OCI-LY1 (cell line): ENCODE measurements around the gene ZYX.

Experiments
- H2AFZ ChIP-seq: fragments of 200-600 bp; sonication (generic), shearing (Covaris generic); 2 replicates; pipeline ENCODE4 v1.6.0; 2014; ENCODE audit warnings: antibody characterized with exemption, mild to moderate bottlenecking, low read length
- H3F3A ChIP-seq: fragments of 200-600 bp; sonication (generic), shearing (Covaris generic); 2 replicates; pipeline ENCODE4 v1.6.0; 2014; ENCODE audit warnings: mild to moderate bottlenecking, antibody characterized with exemption, low read length, moderate library complexity; ENCODE audit not compliant: insufficient read depth
- H3K27ac ChIP-seq: fragments of 200-600 bp; sonication (generic); 2 replicates; pipeline ENCODE4 v1.5.1; 2014; ENCODE audit warnings: low read length, mixed run types, mild to moderate bottlenecking, low read depth; ENCODE audit not compliant: poor library complexity, severe bottlenecking
- H3K27me3 ChIP-seq: fragments of 200-600 bp; sonication (generic); 2 replicates; pipeline ENCODE4 v1.6.0; 2014; ENCODE audit warnings: antibody characterized with exemption, mild to moderate bottlenecking, low read length, moderate library complexity; ENCODE audit not compliant: insufficient read depth
- H3K36me3 ChIP-seq: fragments of 200-600 bp; sonication (generic); 2 replicates; pipeline ENCODE4 v1.6.1; 2014; ENCODE audit warnings: mild to moderate bottlenecking, antibody characterized with exemption, low read length, moderate library complexity, mixed read lengths; ENCODE audit not compliant: insufficient read depth
- H3K4me1 ChIP-seq: fragments of 200-600 bp; sonication (generic); 2 replicates; pipeline ENCODE4 v1.5.1; 2014; ENCODE audit warnings: mild to moderate bottlenecking, low read length, moderate library complexity; ENCODE audit not compliant: insufficient read depth, severe bottlenecking
- H3K4me2 ChIP-seq: fragments of 200-600 bp; sonication (generic), shearing (Covaris generic); 2 replicates; pipeline ENCODE4 v1.6.1; 2014; ENCODE audit warnings: low read length
- H3K4me3 ChIP-seq: fragments of 200-600 bp; sonication (generic); 2 replicates; pipeline ENCODE4 v1.5.1; 2014; ENCODE audit warnings: low read length, low read depth, mild to moderate bottlenecking, mixed read lengths; ENCODE audit not compliant: poor library complexity, severe bottlenecking
- H3K79me2 ChIP-seq: fragments of 200-600 bp; shearing (Covaris generic); 2 replicates; pipeline ENCODE4 v1.6.1; 2016; ENCODE audit warnings: mixed run types, low read length, mixed read lengths; ENCODE audit not compliant: insufficient read depth
- H3K9ac ChIP-seq: fragments of 200-600 bp; sonication (generic), shearing (Covaris generic); 2 replicates; pipeline ENCODE4 v1.6.1; 2014; ENCODE audit warnings: mild to moderate bottlenecking, low read length, mixed read lengths
- H3K9me2 ChIP-seq: fragments of 200-600 bp; sonication (generic), shearing (Covaris generic); 2 replicates; pipeline ENCODE4 v1.6.1; 2014; ENCODE audit warnings: low read depth, mild to moderate bottlenecking, low read length, mixed read lengths
- H3K9me3 ChIP-seq: fragments of 200-600 bp; shearing (Covaris generic); 2 replicates; pipeline ENCODE4 v1.6.1; 2014; ENCODE audit warnings: low read length, mixed read lengths
- H4K20me1 ChIP-seq: fragments of 200-600 bp; sonication (generic), shearing (Covaris generic); 2 replicates; pipeline ENCODE4 v1.6.0; 2016; ENCODE audit warnings: mild to moderate bottlenecking, low read length; ENCODE audit not compliant: insufficient read depth
- CTCF ChIP-seq: fragments of 200-600 bp; sonication (generic), shearing (Covaris generic); IDR thresholded peaks from 2 replicates; pipeline ENCODE4 v1.5.1; 2017; ENCODE audit warnings: mild to moderate bottlenecking, antibody characterized with exemption, low read length, moderate library complexity, mixed read lengths
- EZH2 ChIP-seq: fragments of 200-600 bp; sonication (generic), shearing (Covaris generic); IDR thresholded peaks from 2 replicates; pipeline ENCODE4 v1.8.0; 2017; ENCODE audit warnings: borderline replicate concordance, mixed run types, mild to moderate bottlenecking, antibody characterized with exemption, low read length, moderate library complexity, mixed read lengths

ZYX gene

GRCh38 chr7:143433759-143434158 lies 52.6 kb downstream of the ZYX start:
- Histone ChIP-seq H3K27me3 (0 out of 2 replicates have a peak, but pooled peaks cover 1% of the 10 kb centered on the region), H3F3A (no peaks in the 10 kb centered on the region), H3K27ac (no peak overlapping the region), H3K9me3 (no peaks in the 10 kb centered on the region), H3K79me2 (no peaks in the 10 kb centered on the region), H3K4me2 (no peak overlapping the region), H3K4me3 (no peak overlapping the region), H3K4me1 (no peaks in the 10 kb centered on the region), H4K20me1 (no peaks in the 10 kb centered on the region), H3K9ac (no peak overlapping the region), H3K9me2 (no peaks in the 10 kb centered on the region), H3K36me3 (no peaks in the 10 kb centered on the region), H2AFZ (no peak overlapping the region)
- TF ChIP-seq CTCF (no peak), EZH2 (no peak)

- no peaks in the 10 kb centered on the region for H3K4me1 ChIP-seq
- no peak overlapping the region for H3K4me2 ChIP-seq
- no peak overlapping the region for H3K27ac ChIP-seq
- H3K36me3 ChIP-seq: no peaks in the 10 kb centered on the region
- no peaks in the 10 kb centered on the region for H3K9me3 ChIP-seq
- H3K9ac ChIP-seq: no peak overlapping the region
- no peaks in the 10 kb centered on the region for H3K27me3 ChIP-seq
- no peak overlapping the region for H2AFZ ChIP-seq
- H3K4me3 ChIP-seq: no peak overlapping the region
- no peaks in the 10 kb centered on the region for H4K20me1 ChIP-seq
- no peak for TF ChIP-seq CTCF
- no peak for TF ChIP-seq EZH2
- no peaks in the 10 kb centered on the region for H3K9me2 ChIP-seq
- no peaks in the 10 kb centered on the region for H3F3A ChIP-seq
- H3K79me2 ChIP-seq: no peaks in the 10 kb centered on the region
Measured at GRCh38 chr7:143434660-143435059, 53.5 kb downstream of the ZYX start.

- H4K20me1 ChIP-seq: no peaks in the 10 kb centered on the region
- H3K36me3 ChIP-seq: no peaks in the 10 kb centered on the region
- no peaks in the 10 kb centered on the region for H3K4me1 ChIP-seq
- H3K9me3 ChIP-seq: no peaks in the 10 kb centered on the region
- H3K27me3 ChIP-seq: no peaks in the 10 kb centered on the region
- H3K4me3 ChIP-seq: no peak overlapping the region
- TF ChIP-seq EZH2: no peak
- no peak for TF ChIP-seq CTCF
- H2AFZ ChIP-seq: no peak overlapping the region
- H3K4me2 ChIP-seq: no peak overlapping the region
- no peak overlapping the region for H3K9ac ChIP-seq
- no peaks in the 10 kb centered on the region for H3K79me2 ChIP-seq
- no peaks in the 10 kb centered on the region for H3F3A ChIP-seq
- H3K9me2 ChIP-seq: no peaks in the 10 kb centered on the region
- no peak overlapping the region for H3K27ac ChIP-seq
Measured at GRCh38 chr7:143435266-143435665, 54.1 kb downstream of the ZYX start.
